Activated CD4-positive, alpha-beta T cell treated with anti-CD3 and anti-CD28 coated beads, Interleukin-2, amount 50 U/mL, for 16 hours (primary cell): ENCODE measurements around the gene ZNF135.

Experiments used
- DNase-seq: peaks from one replicate; pipeline ENCODE4 v3.0.0-alpha.2; 2020

The ZNF135 gene

GRCh38 chr19:58047672-58048071 is 11.4 kb upstream of the ZNF135 start:
- no peak for DNase-seq

GRCh38 chr19:58052256-58052655 is 6.8 kb upstream of the ZNF135 start:
- no peak for DNase-seq

GRCh38 chr19:58053480-58054156 is 5.5 kb upstream of the ZNF135 start:
- DNase-seq: no peak

- DNase-seq: no peak
Measured at GRCh38 chr19:58054901-58055874, 3.9 kb upstream of the ZNF135 start.

GRCh38 chr19:58056261-58056660 is 2.8 kb upstream of the ZNF135 start:
- DNase-seq: no peak

GRCh38 chr19:58056861-58057260 is 2.2 kb upstream of the ZNF135 start:
- DNase-seq: no peak

- no peak for DNase-seq
Measured at GRCh38 chr19:58058467-58058866, 615 bp upstream of the ZNF135 start.

- DNase-seq: no peak
Measured at GRCh38 chr19:58059671-58060078, 593 bp downstream of the ZNF135 start.

- DNase-seq: no peak
Measured at GRCh38 chr19:58060231-58060630, 1.1 kb downstream of the ZNF135 start.

GRCh38 chr19:58063712-58064111 is 4.6 kb downstream of the ZNF135 start:
- no peak for DNase-seq

- DNase-seq: no peak
Measured at GRCh38 chr19:58067240-58067912, 8.3 kb downstream of the ZNF135 start.

- no peak for DNase-seq
Measured at GRCh38 chr19:58079792-58080191, 20.7 kb downstream of the ZNF135 start.

GRCh38 chr19:58083021-58083420 is 23.9 kb downstream of the ZNF135 start:
- no peak for DNase-seq

GRCh38 chr19:58084596-58085347 is 25.7 kb downstream of the ZNF135 start:
- no peak for DNase-seq

GRCh38 chr19:58085348-58085875 is 26.3 kb downstream of the ZNF135 start:
- no peak for DNase-seq

GRCh38 chr19:58086825-58087710 is 28.0 kb downstream of the ZNF135 start:
- DNase-seq: no peak

- DNase-seq: no peak
Measured at GRCh38 chr19:58088521-58089052, 29.5 kb downstream of the ZNF135 start.

GRCh38 chr19:58089846-58090245 is 30.8 kb downstream of the ZNF135 start:
- DNase-seq: no peak

- DNase-seq: no peak
Measured at GRCh38 chr19:58091251-58091995, 32.3 kb downstream of the ZNF135 start.

- DNase-seq: no peak
Measured at GRCh38 chr19:58093071-58093470, 34.0 kb downstream of the ZNF135 start.
